ENCODE measurements around the gene TRPV5.

GRCh38 chr7:142882338-142882678 lies 51.2 kb downstream of the TRPV5 start:
- TF ChIP-seq MYC (IDR thresholded peaks at IDR 0.05; ENCODE audit: low read depth, low read length): no peak
- TF ChIP-seq CTCF (IDR thresholded peaks at IDR 0.05; ENCODE audit: extremely low read depth in 1 of 2, insufficient read depth in 1 of 2, low read depth in 1 of 2, low read length in 2 of 2): no peak
- TF ChIP-seq EZH2 (IDR thresholded peaks at IDR 0.05; ENCODE audit: borderline replicate concordance, low read depth, low read length, severe bottlenecking): no peak
